ENCODE measurements around the gene ALG1. TPM values are rescaled to one million over a fixed set of nuclear protein-coding genes. Genes with fewer than 3 reads are reported as not detected.

The ALG1 gene
- total and polyA plus RNA-seq, 2 of the 13 experiments (the other 11 are each of a cell fraction or from before 2014, with no cell fraction given), result 43.3 to 75.6 TPM

DNA sequence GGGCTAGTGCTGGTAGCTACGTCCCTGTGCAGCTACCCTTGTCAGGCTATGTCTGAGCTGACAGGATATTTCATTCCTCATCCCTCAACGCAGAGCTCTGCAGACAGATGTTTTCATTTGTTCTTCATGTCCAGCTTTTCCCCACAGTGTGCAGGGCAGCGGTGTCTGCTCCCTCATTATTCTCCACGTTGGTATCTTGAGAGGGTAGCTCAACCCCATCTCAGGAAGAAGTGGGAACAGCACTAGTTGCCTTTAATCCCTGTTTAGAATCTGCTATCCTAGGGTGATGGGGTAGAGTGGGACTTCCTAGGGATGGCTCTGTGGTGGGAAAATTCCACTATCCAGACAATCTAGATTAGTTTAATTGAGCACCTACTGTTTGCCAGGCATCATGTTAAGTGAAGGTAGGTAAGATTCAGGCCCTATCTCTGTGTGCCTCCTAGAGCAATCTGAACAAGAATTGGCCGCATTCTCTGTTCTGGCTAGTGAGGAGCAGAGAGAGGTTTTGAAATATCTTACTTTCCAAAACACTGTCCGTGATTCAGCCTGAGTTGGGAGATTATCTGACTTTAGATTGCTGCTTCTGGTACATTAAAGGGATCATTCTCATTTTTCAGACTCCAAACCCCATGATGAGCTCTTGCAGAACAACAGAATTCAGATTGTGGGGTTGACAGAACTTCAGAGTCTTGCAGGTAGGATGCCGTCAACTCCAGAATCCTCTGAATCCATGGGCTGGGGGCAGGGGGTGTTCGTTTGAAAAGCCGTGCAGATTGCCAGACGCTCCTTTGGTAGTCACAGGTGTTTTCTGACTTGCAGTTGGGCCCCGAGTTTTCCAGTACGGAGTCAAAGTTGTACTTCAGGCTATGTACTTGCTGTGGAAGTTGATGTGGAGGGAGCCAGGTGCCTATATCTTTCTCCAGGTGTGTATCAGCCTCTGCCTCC lies 963 bp downstream of the ALG1 start (continued):
- TF ChIP-seq, protein P1, sequence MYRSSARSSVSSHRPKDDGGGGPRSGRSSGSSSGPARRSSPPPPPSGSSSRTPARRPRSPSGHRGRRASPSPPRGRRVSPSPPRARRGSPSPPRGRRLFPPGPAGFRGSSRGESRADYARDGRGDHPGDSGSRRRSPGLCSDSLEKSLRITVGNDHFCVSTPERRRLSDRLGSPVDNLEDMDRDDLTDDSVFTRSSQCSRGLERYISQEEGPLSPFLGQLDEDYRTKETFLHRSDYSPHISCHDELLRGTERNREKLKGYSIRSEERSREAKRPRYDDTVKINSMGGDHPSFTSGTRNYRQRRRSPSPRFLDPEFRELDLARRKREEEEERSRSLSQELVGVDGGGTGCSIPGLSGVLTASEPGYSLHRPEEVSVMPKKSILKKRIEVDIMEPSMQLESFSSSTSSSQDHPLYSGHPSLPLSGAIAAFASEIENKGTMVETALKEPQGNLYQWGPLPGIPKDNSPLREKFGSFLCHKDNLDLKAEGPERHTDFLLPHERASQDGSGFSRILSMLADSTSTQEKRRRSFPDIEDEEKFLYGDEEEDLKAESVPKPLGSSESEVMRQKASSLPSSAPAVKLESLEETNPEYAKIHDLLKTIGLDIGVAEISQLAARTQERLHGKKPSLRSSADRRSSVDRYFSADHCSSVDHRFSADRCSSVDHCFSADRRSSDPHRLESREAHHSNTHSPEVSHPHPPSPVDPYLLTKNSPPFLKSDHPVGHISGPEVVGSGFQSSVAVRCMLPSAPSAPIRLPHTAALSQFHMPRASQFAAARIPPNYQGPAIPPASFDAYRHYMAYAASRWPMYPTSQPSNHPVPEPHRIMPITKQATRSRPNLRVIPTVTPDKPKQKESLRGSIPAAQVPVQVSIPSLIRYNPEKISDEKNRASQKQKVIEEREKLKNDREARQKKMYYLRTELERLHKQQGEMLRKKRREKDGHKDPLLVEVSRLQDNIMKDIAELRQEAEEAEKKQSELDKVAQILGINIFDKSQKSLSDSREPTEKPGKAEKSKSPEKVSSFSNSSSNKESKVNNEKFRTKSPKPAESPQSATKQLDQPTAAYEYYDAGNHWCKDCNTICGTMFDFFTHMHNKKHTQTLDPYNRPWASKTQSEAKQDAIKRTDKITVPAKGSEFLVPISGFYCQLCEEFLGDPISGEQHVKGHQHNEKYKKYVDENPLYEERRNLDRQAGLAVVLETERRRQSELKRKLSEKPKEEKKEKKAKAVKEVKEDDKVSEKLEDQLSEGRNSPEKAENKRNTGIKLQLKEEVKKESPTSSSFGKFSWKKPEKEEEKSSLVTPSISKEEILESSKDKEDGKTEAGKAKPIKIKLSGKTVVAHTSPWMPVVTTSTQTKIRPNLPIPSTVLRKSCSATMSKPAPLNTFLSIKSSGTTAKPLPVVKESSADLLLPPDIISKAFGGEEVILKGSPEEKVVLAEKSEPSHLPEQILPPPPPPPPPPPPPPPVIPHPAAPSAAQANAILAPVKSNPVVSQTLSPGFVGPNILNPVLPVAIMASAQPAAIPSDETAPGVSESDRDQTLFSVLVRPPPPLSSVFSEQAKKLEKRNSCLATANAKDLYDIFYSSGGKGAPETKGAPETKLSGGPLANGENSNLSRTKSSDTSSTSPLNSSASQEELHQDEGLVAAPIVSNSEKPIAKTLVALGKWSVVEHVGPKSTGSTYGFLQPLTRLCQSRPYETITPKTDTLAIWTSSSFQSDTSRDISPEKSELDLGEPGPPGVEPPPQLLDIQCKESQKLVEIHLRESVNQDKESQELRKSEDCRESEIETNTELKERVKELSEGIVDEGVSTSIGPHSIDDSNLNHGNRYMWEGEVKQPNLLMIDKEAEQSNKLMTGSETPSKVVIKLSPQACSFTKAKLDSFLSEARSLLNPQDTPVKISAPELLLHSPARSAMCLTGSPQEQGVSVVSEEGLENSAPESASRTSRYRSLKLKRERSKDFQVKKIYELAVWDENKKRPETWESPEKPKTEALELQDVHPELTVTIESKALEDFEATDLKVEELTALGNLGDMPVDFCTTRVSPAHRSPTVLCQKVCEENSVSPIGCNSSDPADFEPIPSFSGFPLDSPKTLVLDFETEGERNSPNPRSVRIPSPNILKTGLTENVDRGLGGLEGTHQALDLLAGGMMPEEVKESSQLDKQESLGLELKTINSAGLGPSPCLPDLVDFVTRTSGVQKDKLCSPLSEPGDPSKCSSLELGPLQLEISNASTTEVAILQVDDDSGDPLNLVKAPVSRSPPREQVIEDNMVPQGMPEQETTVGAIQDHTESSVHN (CRISPR knock-in tag; IDR thresholded peaks at IDR 0.05), result peak; percentile 59; the same call in 1 of the 2 replicates
- TF ChIP-seq, protein P2, sequence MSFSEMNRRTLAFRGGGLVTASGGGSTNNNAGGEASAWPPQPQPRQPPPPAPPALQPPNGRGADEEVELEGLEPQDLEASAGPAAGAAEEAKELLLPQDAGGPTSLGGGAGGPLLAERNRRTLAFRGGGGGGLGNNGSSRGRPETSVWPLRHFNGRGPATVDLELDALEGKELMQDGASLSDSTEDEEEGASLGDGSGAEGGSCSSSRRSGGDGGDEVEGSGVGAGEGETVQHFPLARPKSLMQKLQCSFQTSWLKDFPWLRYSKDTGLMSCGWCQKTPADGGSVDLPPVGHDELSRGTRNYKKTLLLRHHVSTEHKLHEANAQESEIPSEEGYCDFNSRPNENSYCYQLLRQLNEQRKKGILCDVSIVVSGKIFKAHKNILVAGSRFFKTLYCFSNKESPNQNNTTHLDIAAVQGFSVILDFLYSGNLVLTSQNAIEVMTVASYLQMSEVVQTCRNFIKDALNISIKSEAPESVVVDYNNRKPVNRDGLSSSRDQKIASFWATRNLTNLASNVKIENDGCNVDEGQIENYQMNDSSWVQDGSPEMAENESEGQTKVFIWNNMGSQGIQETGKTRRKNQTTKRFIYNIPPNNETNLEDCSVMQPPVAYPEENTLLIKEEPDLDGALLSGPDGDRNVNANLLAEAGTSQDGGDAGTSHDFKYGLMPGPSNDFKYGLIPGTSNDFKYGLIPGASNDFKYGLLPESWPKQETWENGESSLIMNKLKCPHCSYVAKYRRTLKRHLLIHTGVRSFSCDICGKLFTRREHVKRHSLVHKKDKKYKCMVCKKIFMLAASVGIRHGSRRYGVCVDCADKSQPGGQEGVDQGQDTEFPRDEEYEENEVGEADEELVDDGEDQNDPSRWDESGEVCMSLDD (CRISPR knock-in tag; IDR thresholded peaks at IDR 0.05; ENCODE audit: borderline replicate concordance), result no peak
- TF ChIP-seq ZFYVE20 (CRISPR knock-in tag; IDR thresholded peaks at IDR 0.05; ENCODE audit: borderline replicate concordance, low read depth), result no peak
- TF ChIP-seq RARG (CRISPR knock-in tag; IDR thresholded peaks at IDR 0.05; ENCODE audit: low read depth), result no peak
- TF ChIP-seq, protein P3, sequence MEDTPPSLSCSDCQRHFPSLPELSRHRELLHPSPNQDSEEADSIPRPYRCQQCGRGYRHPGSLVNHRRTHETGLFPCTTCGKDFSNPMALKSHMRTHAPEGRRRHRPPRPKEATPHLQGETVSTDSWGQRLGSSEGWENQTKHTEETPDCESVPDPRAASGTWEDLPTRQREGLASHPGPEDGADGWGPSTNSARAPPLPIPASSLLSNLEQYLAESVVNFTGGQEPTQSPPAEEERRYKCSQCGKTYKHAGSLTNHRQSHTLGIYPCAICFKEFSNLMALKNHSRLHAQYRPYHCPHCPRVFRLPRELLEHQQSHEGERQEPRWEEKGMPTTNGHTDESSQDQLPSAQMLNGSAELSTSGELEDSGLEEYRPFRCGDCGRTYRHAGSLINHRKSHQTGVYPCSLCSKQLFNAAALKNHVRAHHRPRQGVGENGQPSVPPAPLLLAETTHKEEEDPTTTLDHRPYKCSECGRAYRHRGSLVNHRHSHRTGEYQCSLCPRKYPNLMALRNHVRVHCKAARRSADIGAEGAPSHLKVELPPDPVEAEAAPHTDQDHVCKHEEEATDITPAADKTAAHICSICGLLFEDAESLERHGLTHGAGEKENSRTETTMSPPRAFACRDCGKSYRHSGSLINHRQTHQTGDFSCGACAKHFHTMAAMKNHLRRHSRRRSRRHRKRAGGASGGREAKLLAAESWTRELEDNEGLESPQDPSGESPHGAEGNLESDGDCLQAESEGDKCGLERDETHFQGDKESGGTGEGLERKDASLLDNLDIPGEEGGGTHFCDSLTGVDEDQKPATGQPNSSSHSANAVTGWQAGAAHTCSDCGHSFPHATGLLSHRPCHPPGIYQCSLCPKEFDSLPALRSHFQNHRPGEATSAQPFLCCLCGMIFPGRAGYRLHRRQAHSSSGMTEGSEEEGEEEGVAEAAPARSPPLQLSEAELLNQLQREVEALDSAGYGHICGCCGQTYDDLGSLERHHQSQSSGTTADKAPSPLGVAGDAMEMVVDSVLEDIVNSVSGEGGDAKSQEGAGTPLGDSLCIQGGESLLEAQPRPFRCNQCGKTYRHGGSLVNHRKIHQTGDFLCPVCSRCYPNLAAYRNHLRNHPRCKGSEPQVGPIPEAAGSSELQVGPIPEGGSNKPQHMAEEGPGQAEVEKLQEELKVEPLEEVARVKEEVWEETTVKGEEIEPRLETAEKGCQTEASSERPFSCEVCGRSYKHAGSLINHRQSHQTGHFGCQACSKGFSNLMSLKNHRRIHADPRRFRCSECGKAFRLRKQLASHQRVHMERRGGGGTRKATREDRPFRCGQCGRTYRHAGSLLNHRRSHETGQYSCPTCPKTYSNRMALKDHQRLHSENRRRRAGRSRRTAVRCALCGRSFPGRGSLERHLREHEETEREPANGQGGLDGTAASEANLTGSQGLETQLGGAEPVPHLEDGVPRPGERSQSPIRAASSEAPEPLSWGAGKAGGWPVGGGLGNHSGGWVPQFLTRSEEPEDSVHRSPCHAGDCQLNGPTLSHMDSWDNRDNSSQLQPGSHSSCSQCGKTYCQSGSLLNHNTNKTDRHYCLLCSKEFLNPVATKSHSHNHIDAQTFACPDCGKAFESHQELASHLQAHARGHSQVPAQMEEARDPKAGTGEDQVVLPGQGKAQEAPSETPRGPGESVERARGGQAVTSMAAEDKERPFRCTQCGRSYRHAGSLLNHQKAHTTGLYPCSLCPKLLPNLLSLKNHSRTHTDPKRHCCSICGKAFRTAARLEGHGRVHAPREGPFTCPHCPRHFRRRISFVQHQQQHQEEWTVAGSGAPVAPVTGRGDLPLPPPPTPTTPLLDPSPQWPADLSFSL (CRISPR knock-in tag; IDR thresholded peaks at IDR 0.05), result no peak
- no peak for TF ChIP-seq JARID2 (CRISPR knock-in tag; IDR thresholded peaks at IDR 0.05; ENCODE audit: insufficient replicate concordance)
- TF ChIP-seq KLF9 (CRISPR knock-in tag; IDR thresholded peaks at IDR 0.05; ENCODE audit: low read depth), result no peak
- TF ChIP-seq ZNF879 (CRISPR knock-in tag; IDR thresholded peaks at IDR 0.05), result no peak
